ENCODE results near the gene GLOD4.

Gene GLOD4

DNA sequence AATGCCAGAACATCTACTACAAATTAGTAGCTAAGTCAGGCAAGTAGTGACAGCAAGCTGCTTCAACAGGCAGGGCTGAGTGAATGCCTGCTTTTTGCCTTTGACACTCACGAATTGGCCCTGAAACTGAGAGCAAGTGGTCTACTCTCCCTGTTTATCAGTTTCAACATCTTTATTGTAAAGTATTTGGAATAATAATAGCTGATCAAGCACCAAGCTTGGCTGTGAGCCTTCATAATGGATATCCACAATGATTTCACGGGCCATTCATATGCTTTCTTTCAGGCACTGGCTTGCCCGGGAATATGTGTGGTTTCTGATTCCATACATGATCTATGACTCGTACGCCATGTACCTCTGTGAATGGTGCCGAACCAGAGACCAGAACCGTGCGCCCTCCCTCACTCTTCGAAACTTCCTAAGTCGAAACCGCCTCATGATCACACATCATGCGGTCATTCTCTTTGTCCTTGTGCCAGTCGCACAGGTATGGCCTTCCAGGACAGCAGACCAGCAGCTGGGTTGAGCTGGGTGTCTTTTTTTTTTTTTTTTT is 44.4 kb downstream of the GLOD4 start:
- DNase-seq, result no peak

GRCh38 chr17:733743-734142 is 48.3 kb downstream of the GLOD4 start:
- DNase-seq, result no peak

GRCh38 chr17:732902-733720 is 49.0 kb downstream of the GLOD4 start:
- DNase-seq, result no peak

DNA sequence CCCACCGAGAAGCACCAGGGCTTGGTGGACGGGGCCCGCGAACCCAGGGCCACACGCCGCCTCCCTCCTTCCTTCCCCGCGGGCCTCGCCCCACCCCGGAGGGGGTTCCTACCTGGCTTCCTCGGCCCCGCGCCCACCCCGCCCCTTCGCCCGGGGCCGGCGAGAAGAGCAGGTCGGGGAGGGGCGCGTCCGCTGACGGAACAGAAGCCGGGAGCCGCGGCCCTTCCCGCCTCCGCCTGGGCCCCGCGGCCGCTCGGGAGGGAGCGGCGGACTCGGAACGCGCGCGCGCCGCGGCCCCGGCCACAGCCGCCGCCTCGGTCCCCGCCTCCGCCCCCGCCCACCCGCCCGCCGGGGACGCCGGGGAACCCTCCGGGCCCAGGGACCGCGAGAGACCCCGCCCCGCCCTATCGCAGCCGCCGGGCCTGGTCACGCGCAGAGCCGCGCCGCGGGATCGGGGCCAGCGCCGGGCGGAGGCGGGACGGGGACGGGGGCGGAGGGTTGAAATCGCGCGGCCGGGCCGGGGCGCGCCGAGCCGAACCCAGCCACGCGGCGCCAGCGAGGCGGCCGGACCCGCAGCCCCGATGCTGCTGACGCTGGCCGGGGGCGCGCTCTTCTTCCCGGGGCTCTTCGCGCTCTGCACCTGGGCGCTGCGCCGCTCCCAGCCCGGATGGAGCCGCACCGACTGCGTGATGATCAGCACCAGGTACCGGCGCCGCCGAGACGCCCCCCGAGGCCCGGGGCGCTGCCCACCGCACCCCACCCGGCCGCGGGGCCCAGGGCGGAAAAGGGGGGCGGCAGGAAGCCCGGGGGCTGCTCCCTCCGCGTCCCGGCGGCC is 49.8 kb downstream of the GLOD4 start, which contains the start of gene TLCD3A:
TSS of gene TLCD3A (plus strand) at position 530 of the 835 bp plus-strand sequence. CDS start at position 582, 52 bp downstream.
- no peak for DNase-seq

- no peak for DNase-seq
Measured at GRCh38 chr17:731644-732066, 50.4 kb downstream of the GLOD4 start.

GRCh38 chr17:728911-729310 is 53.2 kb downstream of the GLOD4 start:
- DNase-seq, result no peak

- no peak for DNase-seq
Measured at GRCh38 chr17:726271-726919, 55.7 kb downstream of the GLOD4 start.

DNA sequence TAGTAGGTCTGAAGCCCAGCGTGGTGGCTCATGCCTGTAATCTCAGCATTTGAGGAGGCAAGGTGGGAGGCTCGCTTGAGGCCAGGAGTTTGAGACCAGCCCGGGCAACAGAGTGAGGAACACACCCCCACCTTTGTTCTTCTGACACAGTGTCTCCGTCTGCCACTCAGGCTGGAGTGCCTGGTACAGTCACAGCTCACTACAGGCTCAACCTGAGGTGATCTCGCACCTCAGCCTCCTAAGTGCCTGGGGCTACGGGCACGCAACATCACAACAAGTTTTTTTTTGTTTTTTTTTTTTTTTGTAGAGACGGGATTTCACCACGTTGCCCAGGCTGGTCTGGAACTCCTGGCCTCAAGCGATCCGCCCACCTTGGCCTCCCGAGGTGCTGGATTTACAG is 56.3 kb downstream of the GLOD4 start:
- DNase-seq, result no peak

DNA sequence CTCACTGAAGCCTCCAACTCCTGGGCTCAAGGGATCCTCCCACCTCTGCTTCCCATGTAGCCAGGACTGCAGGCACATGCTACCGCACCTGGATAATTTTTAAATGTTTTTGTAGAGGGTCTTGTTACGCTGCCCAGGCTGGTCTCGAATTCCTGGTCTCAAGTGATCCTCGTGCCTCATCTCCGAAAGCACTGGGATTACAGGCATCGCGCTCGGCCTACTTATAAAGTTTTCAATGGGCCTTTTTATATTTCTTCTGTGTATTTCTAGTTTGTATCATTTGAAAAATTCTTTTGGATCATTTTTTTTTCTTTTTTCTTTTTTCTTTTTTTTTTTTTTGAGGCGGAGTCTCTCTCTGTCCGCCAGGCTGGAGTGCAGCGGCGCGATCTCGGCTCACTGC is 57.0 kb downstream of the GLOD4 start:
- DNase-seq, result no peak

- no peak for DNase-seq
Measured at GRCh38 chr17:721540-721937, 60.5 kb downstream of the GLOD4 start.

DNA sequence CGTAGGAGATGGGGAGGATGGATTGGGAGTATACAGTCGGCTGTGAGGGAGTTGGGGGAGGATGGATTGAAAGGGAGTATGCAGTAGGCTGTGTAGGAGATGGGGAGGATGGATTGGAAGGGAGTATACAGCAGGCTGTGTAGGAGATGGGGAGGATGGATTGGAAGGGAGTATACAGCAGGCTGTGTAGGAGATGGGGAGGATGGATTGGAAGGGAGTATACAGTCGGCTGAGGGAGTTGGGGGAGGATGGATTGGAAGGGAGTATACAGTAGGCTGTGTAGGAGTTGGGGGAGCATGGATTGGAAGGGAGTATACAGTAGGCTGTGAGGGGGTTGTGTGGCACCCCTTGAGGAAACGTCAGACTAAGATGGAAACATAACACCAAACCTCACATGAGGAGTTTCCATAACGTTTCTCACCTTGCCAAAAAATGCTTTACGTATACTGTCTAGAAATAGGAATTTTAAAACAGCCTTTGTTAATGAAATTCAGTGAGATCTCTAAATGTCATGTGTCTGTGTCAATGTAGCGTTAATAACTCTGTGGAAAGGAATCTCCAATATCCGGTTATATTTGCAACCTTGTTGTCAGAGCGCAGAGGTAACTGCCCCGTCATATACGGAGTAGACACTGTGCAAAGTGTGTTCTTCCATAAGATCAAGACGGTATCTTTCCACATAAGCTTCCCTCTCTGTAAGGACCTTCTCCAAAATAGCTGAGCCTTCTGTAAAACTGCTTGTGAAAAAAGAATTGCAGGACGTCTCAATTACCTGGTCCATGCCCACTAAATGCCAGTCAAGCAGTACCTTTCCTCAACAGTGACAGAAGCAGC is 61.2 kb downstream of the GLOD4 start:
- no peak for DNase-seq

DNA sequence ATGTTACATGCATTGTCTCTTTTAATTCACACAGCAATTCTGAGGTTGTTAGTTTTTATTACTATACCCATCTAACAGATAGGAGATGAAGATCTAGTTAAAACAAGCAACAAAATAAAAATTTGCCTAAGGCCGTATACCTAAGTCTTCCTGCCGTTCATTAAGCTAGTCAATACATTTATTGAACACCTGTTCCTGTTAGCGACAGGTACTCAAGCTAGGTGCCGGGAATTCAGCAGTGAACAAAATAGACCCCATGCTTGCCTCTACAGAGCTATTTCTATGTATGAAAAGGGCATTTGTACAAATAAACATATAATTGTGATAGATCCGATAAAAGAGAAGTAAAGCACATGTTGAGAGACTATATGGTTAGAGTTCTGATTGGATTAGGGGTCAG is 64.0 kb downstream of the GLOD4 start:
- DNase-seq, result no peak

All from cortex of kidney (tissue), 1 donor.